Right lobe of liver (tissue), 4 donors: ENCODE measurements around the gene ZNF165.

Experiments used
- POLR2A ChIP-seq: fragments of 450-650 bp; IDR thresholded peaks from one replicate; pipeline ENCODE4 v1.6.1; 2017; ENCODE audit warnings: antibody characterized with exemption, mild to moderate bottlenecking
- TF ChIP-seq, protein P1 (sequence below), 4 donors: fragments of 200-600 bp in 3 of 4; fragments of 450-650 bp in 1 of 4; IDR thresholded peaks; one replicate each; pipeline versions ENCODE4 v1.5.1 to v1.8.0; 2016 to 2022; ENCODE audit warnings: antibody characterized with exemption in 4 of 4, mild to moderate bottlenecking in 2 of 4
- donor health status: DM: no; HTN: no; CAD: no.
- donor health status: DM: no; HTN: no; CAD: no.
- donor health status: DM: no; HTN: yes; CAD: no.

GRCh38 chr6:28124971-28125353 lies 44.6 kb downstream of the ZNF165 start:
- TF ChIP-seq, protein P1, sequence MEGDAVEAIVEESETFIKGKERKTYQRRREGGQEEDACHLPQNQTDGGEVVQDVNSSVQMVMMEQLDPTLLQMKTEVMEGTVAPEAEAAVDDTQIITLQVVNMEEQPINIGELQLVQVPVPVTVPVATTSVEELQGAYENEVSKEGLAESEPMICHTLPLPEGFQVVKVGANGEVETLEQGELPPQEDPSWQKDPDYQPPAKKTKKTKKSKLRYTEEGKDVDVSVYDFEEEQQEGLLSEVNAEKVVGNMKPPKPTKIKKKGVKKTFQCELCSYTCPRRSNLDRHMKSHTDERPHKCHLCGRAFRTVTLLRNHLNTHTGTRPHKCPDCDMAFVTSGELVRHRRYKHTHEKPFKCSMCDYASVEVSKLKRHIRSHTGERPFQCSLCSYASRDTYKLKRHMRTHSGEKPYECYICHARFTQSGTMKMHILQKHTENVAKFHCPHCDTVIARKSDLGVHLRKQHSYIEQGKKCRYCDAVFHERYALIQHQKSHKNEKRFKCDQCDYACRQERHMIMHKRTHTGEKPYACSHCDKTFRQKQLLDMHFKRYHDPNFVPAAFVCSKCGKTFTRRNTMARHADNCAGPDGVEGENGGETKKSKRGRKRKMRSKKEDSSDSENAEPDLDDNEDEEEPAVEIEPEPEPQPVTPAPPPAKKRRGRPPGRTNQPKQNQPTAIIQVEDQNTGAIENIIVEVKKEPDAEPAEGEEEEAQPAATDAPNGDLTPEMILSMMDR (IDR thresholded peaks at IDR 0.05): no peak
- TF ChIP-seq POLR2A: no peak
